ENCODE results near the gene CD58. TPM values are rescaled to one million over a fixed set of nuclear protein-coding genes. Genes with fewer than 3 reads are reported as not detected.

CD58 gene
- total and polyA plus RNA-seq, 12 donors = 17.2 to 44.3 (median 28.9) TPM

DNA sequence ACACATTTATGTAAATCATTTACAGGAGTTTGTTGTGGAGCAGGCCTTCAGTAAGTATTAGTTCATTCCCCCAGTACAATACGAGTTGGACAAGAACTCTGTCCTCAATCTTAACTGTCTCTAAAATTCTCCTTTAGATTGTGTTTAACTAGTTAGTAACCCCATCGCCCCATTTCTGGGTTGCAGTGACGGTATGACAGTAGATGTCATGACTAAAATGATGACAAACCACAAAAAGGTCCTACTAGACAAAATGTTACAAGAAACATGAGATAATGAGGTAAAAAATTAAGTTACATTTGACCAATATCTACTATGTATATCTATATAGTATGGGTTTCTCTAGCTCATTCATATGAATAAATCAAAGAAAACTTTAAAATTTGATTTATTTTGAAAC, 41.1 kb downstream of the CD58 start:
- no peak for DNase-seq
- no peaks in the 10 kb centered on the region for H3K27me3 ChIP-seq
- H3K4me3 ChIP-seq = no peak overlapping the region
- H3K36me3 ChIP-seq = peaks cover 0 to 49% (median 7%) of the 10 kb centered on the region in 9 donors
- no peaks in the 10 kb centered on the region for H3K9me3 ChIP-seq
- WGBS, 2 donors = 94 to 96% methylated on average over 3 of the region's 3 CpGs
- H3K4me1 ChIP-seq = peaks cover 0 to 16% (median 0%) of the 10 kb centered on the region in 9 donors
- no peak overlapping the region for H3K27ac ChIP-seq
- intact Hi-C loops (cut with DNase I) = no loop called here
- TF ChIP-seq, protein P1, sequence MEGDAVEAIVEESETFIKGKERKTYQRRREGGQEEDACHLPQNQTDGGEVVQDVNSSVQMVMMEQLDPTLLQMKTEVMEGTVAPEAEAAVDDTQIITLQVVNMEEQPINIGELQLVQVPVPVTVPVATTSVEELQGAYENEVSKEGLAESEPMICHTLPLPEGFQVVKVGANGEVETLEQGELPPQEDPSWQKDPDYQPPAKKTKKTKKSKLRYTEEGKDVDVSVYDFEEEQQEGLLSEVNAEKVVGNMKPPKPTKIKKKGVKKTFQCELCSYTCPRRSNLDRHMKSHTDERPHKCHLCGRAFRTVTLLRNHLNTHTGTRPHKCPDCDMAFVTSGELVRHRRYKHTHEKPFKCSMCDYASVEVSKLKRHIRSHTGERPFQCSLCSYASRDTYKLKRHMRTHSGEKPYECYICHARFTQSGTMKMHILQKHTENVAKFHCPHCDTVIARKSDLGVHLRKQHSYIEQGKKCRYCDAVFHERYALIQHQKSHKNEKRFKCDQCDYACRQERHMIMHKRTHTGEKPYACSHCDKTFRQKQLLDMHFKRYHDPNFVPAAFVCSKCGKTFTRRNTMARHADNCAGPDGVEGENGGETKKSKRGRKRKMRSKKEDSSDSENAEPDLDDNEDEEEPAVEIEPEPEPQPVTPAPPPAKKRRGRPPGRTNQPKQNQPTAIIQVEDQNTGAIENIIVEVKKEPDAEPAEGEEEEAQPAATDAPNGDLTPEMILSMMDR (IDR thresholded peaks at IDR 0.05) = no peak
- no peak for ATAC-seq

DNA sequence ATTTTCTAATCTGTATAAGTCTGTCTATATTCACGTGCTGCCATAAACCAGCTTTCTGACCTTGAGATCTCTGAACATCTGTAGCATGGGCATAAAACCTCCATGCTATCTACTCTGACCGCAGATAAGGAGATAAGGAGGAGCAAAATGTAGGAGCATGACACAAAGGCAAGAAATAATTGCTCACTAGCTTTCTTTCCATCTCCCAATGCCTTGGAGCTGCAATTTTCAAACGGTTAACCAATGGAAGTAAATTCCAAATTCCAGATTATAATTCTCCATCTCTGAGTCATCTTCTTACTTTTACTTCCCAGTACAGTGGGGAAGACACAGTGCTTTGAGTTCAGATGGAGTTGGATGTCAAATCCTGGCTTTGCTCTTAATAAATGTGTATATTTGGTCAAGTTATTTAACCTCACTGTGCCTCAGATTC, 41.6 kb downstream of the CD58 start:
- Histone ChIP-seq H3K9me3 (no peaks in the 10 kb centered on the region), H3K27me3 (no peaks in the 10 kb centered on the region), H3K4me1 (peaks cover 0 to 16% (median 0%) of the 10 kb centered on the region in 9 donors), H3K4me3 (no peak overlapping the region), H3K27ac (no peak overlapping the region), H3K36me3 (peaks cover 0 to 44% (median 3%) of the 10 kb centered on the region in 9 donors)
- ATAC-seq (no peak), DNase-seq (no peak)
- TF ChIP-seq, protein P1 (IDR thresholded peaks at IDR 0.05) = no peak
- intact Hi-C loops (cut with DNase I) = no loop called here
- 90 to 93% methylated on average over 3 of the region's 3 CpGs for WGBS, 2 donors

DNA sequence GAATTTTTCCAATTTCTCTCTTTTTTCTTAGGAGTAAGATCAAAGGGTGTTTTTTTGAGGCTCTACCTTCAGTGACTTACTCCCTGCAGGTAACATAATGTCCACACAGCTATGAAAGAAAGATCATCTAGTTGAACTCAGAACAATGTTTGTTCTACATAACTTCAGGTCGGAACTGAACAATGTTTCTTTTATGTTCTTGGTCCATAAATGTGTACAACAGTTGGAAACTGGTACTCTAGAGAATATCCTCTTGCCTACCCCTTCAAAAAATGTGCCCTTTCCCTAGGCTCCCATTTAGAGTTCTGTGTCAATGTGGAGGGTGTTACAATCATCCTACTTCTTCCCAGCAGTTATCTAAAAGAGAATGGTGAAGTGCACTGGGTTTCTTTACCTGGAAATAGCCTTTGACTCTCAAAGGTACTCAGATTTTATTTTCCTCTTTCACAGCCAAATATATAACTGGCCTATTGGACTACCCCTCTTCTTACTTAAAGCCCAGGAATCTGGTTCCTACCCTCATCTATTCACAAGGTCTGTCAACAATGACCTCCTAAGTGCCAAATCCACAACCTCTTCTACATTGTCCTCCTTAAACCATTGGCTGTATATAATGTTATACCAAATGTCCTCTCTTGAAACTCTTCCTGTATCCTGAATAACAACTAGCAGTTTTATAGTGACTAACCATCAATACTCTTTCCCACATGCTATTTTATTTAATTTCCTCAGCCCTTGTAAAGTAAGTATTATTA, 42.3 kb downstream of the CD58 start:
- TF ChIP-seq, protein P1 (IDR thresholded peaks at IDR 0.05) = no peak
- no peak for ATAC-seq

DNA sequence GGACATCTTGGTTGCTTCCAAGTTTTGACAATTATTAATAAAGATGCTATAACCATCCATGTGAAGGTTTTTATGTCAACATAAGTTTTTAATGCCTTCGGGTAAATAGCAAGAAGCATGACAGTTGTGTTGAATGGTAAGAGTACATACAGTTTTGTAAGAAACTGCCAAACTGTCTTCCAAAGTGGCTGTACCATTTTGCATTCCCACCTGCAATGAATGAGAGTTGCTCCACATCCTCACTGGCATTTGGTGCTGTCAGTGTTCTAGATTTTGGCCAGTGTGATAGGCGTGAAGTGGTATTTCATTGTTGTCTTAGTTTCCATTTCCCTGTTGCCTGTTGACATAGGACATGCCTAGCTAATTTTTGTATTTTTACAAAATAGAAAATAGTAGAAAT, 45.4 kb downstream of the CD58 start:
- ATAC-seq = no peak
- Histone ChIP-seq H3K27ac (no peak overlapping the region), H3K36me3 (peaks cover 0 to 25% (median 0%) of the 10 kb centered on the region in 9 donors), H3K4me1 (peaks cover 0 to 5% (median 0%) of the 10 kb centered on the region in 9 donors), H3K9me3 (no peaks in the 10 kb centered on the region), H3K27me3 (no peaks in the 10 kb centered on the region), H3K4me3 (no peak overlapping the region)
- 97 to 99% methylated on average over 2 of the region's 2 CpGs for WGBS, 2 donors
- TF ChIP-seq, protein P1 (IDR thresholded peaks at IDR 0.05) = no peak
- intact Hi-C loops (cut with DNase I) = no loop called here
- DNase-seq = no peak

More for the DNA sequence above, 42.3 kb downstream of the CD58 start:
- Histone ChIP-seq H3K4me3 (no peak overlapping the region), H3K36me3 (peaks cover 0 to 40% (median 0%) of the 10 kb centered on the region in 9 donors), H3K9me3 (no peaks in the 10 kb centered on the region), H3K27ac (no peak overlapping the region), H3K27me3 (no peaks in the 10 kb centered on the region), H3K4me1 (peaks cover 0 to 15% (median 0%) of the 10 kb centered on the region in 9 donors)
- intact Hi-C loops (cut with DNase I) = no loop called here
- WGBS, 2 donors = 99 to 100% methylated on average over 1 of the region's 1 CpG
- no peak for DNase-seq
